22Rv1 (cell line): ENCODE measurements around the gene FARP1.

Source experiments
- ZFX ChIP-seq: fragments of 450-650 bp; IDR thresholded peaks from 2 replicates; pipeline ENCODE4 v1.6.1; 2017; ENCODE audit warnings: antibody characterized with exemption, borderline replicate concordance
- TF ChIP-seq, protein P1 (sequence below): fragments of 450-650 bp; IDR thresholded peaks from 2 replicates; pipeline ENCODE4 v1.5.1; 2017; ENCODE audit warnings: mild to moderate bottlenecking

DNA sequence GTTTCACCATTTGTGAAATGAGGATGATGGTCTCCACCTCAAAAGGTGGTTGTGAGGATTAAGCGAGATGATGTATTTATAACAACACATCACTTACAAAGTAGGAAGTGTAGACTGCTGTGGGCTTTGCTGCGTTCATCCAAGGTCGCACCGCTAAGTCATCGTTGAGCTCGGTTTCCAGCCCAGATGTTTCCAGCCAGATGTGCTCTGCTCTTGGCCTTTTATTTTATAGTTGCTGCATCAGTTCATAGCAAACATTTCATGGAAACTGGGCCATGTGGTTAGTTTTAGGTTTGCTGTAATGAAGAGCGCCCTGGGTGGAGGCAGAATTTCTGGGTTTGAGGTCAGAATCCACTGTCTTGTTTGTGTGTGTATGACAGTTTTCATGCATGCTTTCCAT lies 110.6 kb downstream of the FARP1 start:
- TF ChIP-seq, protein P1, sequence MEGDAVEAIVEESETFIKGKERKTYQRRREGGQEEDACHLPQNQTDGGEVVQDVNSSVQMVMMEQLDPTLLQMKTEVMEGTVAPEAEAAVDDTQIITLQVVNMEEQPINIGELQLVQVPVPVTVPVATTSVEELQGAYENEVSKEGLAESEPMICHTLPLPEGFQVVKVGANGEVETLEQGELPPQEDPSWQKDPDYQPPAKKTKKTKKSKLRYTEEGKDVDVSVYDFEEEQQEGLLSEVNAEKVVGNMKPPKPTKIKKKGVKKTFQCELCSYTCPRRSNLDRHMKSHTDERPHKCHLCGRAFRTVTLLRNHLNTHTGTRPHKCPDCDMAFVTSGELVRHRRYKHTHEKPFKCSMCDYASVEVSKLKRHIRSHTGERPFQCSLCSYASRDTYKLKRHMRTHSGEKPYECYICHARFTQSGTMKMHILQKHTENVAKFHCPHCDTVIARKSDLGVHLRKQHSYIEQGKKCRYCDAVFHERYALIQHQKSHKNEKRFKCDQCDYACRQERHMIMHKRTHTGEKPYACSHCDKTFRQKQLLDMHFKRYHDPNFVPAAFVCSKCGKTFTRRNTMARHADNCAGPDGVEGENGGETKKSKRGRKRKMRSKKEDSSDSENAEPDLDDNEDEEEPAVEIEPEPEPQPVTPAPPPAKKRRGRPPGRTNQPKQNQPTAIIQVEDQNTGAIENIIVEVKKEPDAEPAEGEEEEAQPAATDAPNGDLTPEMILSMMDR: no peak
- TF ChIP-seq ZFX: no peak
